Neural cell (in vitro differentiated cells): Measurements from ENCODE around the gene SOBP.

Source experiments
- CTCF ChIP-seq: fragments of 450-650 bp; IDR thresholded peaks from 2 replicates; pipeline ENCODE4 v1.5.1; 2014; ENCODE audit warnings: antibody characterized with exemption, mild to moderate bottlenecking, moderate library complexity; ENCODE audit not compliant: poor library complexity, severe bottlenecking
- EP300 ChIP-seq: fragments of 450-650 bp; conservative IDR thresholded peaks from 2 replicates; pipeline ENCODE4 v1.6.1; 2014; ENCODE audit warnings: antibody characterized with exemption, mild to moderate bottlenecking, moderate library complexity; ENCODE audit not compliant: poor library complexity, severe bottlenecking
- EZH2 ChIP-seq: fragments of 200-600, 300-800 bp; shearing (Covaris generic), sonication (generic); IDR thresholded peaks from 2 replicates; pipeline ENCODE4 v1.6.1; 2014; ENCODE audit warnings: antibody characterized with exemption, low read length, borderline replicate concordance, mild to moderate bottlenecking; ENCODE audit not compliant: insufficient read depth, poor library complexity, severe bottlenecking
- MXI1 ChIP-seq: fragments of 450-650 bp; conservative IDR thresholded peaks from 2 replicates; pipeline ENCODE4 v1.6.1; 2014; ENCODE audit warnings: antibody characterized with exemption, mild to moderate bottlenecking; ENCODE audit not compliant: poor library complexity, severe bottlenecking
- POLR2AphosphoS5 ChIP-seq: IDR thresholded peaks from 2 replicates; pipeline ENCODE4 v1.6.1; 2012
- RAD21 ChIP-seq: fragments of 450-650 bp; conservative IDR thresholded peaks from 2 replicates; pipeline ENCODE4 v1.6.1; 2014; ENCODE audit warnings: antibody characterized with exemption, mild to moderate bottlenecking, moderate library complexity
- REST ChIP-seq: IDR thresholded peaks from 2 replicates; pipeline ENCODE4 v1.6.1; 2012; ENCODE audit warnings: borderline replicate concordance
- SMC3 ChIP-seq: fragments of 450-650 bp; conservative IDR thresholded peaks from 2 replicates; pipeline ENCODE4 v1.6.1; 2014; ENCODE audit warnings: antibody characterized with exemption, mild to moderate bottlenecking, moderate library complexity; ENCODE audit not compliant: poor library complexity
- TAF1 ChIP-seq: IDR thresholded peaks from 2 replicates; pipeline ENCODE4 v1.6.1; 2012; ENCODE audit warnings: low read depth

- TF ChIP-seq CTCF (no peak), POLR2AphosphoS5 (no peak), RAD21 (no peak), TAF1 (no peak), EP300 (no peak), EZH2 (no peak), SMC3 (no peak), MXI1 (no peak), REST (no peak)
Measured at GRCh38 chr6:107625264-107625663, 135.3 kb downstream of the SOBP start.
